ENCODE measurements around the gene SPAG8.

Gene SPAG8

DNA sequence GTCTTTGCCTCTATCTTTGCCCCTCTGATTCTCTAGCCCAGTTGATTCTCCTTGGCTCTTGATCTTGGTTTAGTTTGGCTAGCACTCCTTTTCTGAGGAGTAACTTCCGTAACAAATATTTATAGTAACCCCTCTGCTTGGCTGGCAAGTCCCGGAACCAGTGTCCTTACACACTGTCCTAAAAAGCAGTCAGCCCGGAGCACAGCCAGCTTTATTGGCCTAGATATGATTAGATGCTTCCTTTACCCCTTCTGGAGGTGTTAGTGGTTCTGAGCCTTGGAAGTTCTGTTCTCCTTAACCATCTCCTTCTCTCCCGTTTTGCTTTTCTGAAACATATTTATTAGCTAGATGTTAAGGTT, 41.0 kb downstream of the SPAG8 start:
- FAIRE-seq: no peak

DNA sequence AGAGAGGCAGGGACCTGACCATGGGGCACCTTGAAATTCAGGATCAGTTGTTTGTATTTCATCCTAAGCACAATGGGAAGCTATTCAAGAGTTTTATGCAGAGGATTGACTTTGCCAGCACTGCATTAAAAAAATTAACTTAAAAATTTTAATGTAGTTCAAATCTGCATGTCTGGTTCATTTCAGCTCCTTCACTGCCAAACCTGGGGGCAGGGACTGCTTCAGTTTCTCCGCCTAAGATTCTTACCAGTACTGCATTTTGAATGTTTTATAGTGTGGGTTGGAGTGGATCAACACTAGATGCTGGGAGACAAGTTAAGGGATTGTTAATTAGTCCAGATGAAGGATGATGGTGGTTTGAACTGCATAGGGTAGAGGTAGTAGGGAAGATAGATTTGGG, 42.3 kb downstream of the SPAG8 start:
- FAIRE-seq: no peak

DNA sequence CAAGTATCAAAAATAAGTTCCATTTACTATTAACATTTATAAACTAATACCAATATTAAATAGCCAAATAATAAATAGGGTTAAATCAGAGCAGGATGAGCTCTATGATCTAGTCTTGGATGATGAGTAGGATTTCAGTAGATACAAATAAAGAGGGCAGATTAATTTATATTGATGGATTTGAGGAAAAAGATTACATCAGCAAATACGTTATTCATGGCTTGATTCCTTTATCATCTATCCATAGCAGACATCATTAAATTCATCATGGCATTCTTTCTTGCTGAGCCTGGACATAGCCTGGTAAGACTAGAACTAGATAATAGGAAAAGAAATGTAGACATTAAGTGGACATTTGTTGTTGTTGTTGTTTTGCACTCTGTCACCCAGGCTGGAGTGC, 44.6 kb downstream of the SPAG8 start:
- FAIRE-seq: no peak

GRCh38 chr9:35766997-35767396, 45.1 kb downstream of the SPAG8 start:
- FAIRE-seq: no peak

DNA sequence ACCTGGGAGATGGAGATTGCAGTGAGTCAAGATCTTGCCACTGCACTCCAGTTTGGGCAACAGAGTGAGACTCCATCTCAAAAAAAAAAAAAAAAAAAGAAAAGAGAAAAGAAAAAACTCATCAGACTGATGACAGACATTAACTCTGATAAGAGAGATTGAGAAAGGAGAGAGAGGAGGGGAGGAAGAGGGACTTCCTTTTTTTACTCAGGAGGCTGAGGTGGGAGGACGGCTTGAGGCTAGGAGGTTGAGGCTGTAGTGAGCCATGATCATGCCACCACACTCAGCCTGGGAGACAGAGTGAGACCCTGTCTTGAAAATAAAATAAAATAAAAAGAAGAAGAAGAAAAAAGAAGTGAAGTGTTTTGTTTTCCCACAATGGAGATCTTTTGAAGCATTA, 48.3 kb downstream of the SPAG8 start:
- no peak for FAIRE-seq

- FAIRE-seq: no peak
These were observed 48.9 kb downstream of the SPAG8 start for GRCh38 chr9:35763181-35763580.

DNA sequence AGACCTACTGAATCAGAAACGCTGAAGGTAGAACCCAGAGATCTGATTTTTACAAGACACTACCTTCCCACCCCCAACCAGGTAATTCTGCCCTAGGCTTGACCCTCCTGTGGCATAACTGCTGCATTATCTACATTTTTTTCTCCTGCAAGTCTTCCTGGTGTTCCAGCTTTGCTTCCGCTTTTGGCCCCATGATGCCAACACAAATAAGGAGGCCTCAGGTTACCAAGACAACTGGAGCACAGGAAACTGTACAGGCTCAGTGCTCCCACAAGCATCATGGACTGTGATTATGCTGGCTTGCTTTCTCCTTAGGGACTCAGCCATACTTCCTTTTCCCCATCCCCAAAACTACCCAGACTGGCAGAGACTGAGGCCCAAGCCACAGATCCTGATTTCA, 51.4 kb downstream of the SPAG8 start:
- FAIRE-seq: no peak

DNA sequence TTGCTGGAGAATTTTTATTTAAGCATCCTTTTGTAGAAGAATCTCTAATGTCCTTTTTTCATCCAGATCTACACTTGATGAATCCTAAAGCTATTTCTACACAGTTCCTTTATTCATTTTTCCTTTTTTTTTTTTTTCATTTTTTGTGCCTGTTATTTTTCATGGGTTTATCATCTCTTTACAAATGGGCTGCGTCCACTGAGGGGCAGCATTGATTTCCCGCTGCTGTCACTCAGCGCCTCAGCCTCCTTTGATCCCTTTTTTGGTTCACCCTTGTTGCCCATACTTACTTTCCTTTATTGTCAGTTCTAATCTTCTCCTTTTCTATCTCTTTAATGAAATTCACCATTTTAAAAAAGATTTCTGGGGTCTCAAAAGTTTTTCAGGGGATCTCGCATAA, 52.3 kb downstream of the SPAG8 start:
- no peak for FAIRE-seq

All from colon (tissue), 2 donors.